ENCODE data around the gene RCAN2.

Gene RCAN2

DNA sequence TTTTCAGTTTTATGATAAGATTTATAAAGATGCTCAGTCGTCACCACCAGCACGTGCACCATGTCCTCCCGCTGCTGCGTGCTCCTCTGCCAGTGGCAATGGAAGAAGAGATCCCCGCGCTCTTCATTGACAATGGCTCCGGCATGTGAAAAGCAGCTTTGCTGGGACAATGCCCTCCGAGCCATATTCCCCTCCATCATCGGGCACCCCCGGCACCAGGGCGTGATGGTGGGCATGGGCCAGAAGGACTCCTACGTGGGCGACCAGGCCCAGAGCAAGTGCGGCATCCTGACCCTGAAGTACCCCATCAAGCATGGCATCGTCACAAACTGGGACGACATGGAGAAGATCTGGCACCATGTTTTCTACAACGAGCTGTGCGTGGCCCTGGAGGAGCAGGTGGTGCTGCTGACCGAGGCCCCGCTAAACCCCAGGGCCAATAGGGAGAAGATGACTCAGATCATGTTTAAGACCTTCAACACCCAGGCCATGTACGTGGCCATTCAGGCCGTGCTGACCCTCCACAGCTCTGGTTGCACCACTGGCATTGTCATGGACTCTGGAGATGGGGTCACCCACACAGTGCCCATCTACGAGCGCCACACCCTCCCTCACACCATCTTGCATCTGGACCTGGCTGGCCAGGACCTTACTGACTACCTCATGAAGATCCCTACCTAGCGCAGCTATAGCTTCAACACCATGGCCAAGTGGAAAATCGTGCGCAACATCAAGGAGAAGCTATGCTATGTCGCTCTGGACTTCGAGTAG lies 286.2 kb downstream of the RCAN2 start:
- no peak for DNase-seq

- no peak for DNase-seq
These were observed 287.7 kb downstream of the RCAN2 start for GRCh38 chr6:46203391-46204177.

- DNase-seq = no peak
These were observed 289.5 kb downstream of the RCAN2 start for GRCh38 chr6:46201702-46202101.

GRCh38 chr6:46199387-46199786 lies 291.9 kb downstream of the RCAN2 start:
- no peak for DNase-seq

DNA sequence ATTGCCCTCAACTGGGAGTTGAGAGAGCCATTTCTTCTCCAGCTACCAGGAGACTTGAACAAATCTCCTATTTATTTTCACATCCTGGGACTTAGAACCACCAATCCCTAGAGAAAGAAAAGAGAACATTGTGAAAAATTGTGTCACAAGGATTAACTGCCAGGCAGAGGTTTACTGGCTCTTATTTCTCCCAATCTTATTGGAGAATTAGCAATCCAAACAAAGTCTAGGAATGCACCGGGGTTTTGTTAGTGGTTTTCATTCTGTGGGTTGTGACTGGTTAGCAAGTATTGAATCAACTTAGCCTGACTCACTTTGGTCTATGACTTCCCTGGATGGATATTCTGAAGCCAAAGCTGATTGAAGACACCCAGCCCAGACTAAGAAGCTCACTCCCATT lies 299.3 kb downstream of the RCAN2 start:
- DNase-seq = no peak

DNA sequence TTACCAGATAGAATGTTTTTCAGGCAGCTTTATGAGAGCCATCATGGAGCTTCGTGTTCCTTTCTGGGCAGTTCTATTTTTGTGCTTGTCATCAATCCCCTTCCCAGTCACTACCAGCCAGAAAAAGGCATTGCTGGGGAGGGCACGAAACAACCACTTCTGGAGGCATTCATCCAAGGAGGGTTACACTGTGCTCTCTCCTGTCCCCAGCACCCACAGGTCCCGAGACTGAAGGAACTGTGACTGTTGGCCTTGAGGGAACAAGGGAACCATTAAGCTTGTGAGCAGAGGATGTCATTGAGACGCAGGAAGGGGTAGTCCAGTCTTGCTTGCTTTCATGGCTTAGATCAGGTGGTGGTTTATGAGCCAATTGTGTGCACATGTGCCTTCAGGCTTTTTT lies 300.4 kb downstream of the RCAN2 start:
- no peak for DNase-seq

- no peak for DNase-seq
These were observed 301.5 kb downstream of the RCAN2 start for GRCh38 chr6:46189726-46190125.

GRCh38 chr6:46186583-46186982 lies 304.7 kb downstream of the RCAN2 start:
- DNase-seq = no peak

DNA sequence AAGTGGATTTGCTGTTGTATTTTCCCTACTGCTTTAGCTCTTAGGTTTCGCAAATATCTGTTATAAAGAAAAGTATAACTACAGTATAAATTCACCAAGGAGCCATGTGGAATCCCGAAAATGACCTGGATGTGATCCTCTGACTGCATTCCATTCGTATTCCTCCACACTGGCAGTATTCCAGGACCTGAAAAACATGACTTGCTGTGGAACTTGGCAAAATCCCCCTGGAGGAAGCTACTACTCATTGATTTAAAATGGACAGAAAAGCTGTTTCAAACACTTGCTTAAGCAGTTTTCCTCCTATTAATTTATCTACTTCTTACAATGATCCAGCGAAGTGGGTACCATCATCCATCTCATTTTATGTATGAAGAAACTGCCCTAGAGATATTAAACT lies 307.1 kb downstream of the RCAN2 start:
- no peak for DNase-seq

DNA sequence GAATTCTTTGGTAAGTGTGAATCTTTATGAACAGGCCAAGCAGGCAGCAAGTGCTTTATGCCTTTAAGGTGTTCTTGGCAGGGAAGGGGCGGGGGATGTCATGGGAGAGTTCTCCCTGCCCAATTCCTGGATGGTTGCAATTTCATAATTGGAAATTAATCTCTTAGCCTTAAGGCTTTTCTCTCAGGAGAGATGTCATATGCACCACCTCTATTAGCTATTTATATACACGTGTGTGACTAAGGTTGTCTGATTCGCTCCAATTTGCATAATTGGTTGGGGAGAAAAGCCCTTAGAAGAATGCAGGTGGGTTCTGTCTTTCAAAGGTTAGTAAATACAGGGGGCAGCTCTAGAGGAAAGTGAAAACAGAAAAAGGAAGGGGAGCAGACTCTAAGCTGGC lies 315.3 kb downstream of the RCAN2 start:
- no peak for DNase-seq

GRCh38 chr6:46175446-46175845 lies 315.8 kb downstream of the RCAN2 start:
- no peak for DNase-seq

GRCh38 chr6:46174904-46175303 lies 316.3 kb downstream of the RCAN2 start:
- DNase-seq = no peak

DNA sequence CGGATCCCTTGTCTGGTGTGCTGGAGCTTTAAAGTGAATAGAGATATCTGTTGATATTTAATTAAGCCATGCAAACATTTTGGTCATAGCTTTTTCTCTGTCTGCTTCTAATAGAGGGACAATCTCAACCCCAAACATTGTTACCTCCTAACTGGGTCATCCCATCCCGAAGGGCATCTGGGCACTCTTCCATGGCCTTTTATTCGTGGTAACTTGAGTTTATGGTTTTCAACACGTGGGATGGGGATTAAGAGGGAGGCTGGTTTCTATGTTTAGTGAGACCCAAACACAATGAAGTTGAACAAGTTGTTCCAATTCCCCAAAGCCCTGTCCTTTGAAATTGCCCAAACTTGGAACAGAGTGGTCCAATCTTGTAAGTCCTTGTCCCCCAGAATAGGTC lies 319.1 kb downstream of the RCAN2 start:
- DNase-seq = no peak
